Subcutaneous abdominal adipose tissue (tissue), 5 donors: ENCODE results near the gene GPR162.

Experiments
- H3K27ac ChIP-seq: one replicate; pipeline ENCODE4 v1.7.0; 2013; ENCODE audit warnings: low read depth, mild to moderate bottlenecking, inconsistent platforms, low read length, moderate library complexity
- H3K27me3 ChIP-seq, 5 donors: one replicate each; pipeline ENCODE4 v1.7.0; 2013; ENCODE audit warnings: low read length in 5 of 5, inconsistent platforms in 1 of 5; ENCODE audit not compliant: control insufficient read depth in 5 of 5, insufficient read depth in 4 of 5
- H3K36me3 ChIP-seq, 5 donors: one replicate each; pipeline ENCODE4 v1.7.0; 2013; ENCODE audit warnings: low read length in 5 of 5; ENCODE audit not compliant: control insufficient read depth in 5 of 5, insufficient read depth in 5 of 5
- H3K4me1 ChIP-seq, 5 donors: one replicate each; pipeline ENCODE4 v1.7.0; 2013; ENCODE audit warnings: low read length in 5 of 5, mild to moderate bottlenecking in 3 of 5, moderate library complexity in 1 of 5; ENCODE audit not compliant: control insufficient read depth in 5 of 5, insufficient read depth in 5 of 5
- H3K4me3 ChIP-seq, 5 donors: one replicate each; pipeline ENCODE4 v1.7.0; 2013; ENCODE audit warnings: low read length in 5 of 5, low read depth in 1 of 5
- H3K9ac ChIP-seq, 5 donors: one replicate each; pipeline ENCODE4 v1.7.0; 2013; ENCODE audit warnings: low read length in 5 of 5, mild to moderate bottlenecking in 4 of 5, moderate library complexity in 3 of 5
- H3K9me3 ChIP-seq, 5 donors: one replicate each; pipeline ENCODE4 v1.7.0; 2013; ENCODE audit warnings: low read length in 5 of 5; ENCODE audit not compliant: control insufficient read depth in 5 of 5
- donor health status: healthy.
- donor health status: healthy.
- donor health status: healthy.
- donor health status: healthy.
- donor health status: healthy.

Gene GPR162

DNA sequence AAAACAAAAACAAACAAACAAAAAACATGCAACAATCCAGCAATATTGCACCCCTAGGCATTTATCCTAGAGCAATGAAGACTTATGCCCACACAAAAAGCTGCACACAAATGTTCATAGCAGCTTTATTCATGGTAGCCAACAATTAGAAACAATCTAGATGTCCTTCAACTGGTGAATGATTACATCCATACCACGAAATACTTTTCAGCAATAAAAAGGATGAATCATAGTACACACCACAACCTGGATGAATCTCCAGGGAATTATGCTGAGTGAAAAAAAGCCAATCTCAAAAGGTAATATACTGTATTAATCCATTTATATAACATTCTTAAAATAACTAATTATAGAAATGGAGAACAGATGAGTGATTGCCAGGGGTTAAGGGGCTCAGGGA, 14.5 kb upstream of the GPR162 start:
- no peaks in the 10 kb centered on the region for H3K9me3 ChIP-seq
- no peak overlapping the region for H3K27ac ChIP-seq
- no peak overlapping the region for H3K9ac ChIP-seq
- H3K4me3 ChIP-seq: no peak overlapping the region
- H3K4me1 ChIP-seq: no peaks in the 10 kb centered on the region
- peaks cover 0 to 3% (median 0%) of the 10 kb centered on the region in 5 donors for H3K36me3 ChIP-seq
- no peaks in the 10 kb centered on the region for H3K27me3 ChIP-seq

DNA sequence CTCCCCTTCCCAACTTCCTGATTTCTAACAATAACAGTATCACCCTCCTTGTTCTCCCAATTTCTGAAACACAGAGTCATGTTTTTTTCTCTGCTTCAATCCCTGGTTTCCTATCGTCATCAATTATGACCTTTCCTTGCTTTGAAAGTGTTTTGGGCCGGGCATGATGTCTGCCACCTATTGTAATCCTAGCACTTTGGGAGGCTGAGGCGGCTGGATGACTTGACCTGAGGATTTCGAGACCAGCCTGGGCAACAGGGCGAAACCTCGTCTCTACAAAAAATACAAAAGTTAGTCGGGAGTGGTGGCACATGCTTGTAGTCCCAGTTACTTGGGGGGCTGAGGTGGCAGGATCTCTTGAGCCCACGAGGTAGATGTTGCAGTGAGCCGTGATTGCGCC, 12.6 kb upstream of the GPR162 start:
- Histone ChIP-seq H3K9me3 (no peaks in the 10 kb centered on the region), H3K4me3 (no peak overlapping the region), H3K36me3 (peaks cover 0 to 2% (median 0%) of the 10 kb centered on the region in 5 donors), H3K9ac (no peak overlapping the region), H3K4me1 (peaks cover 0 to 4% (median 0%) of the 10 kb centered on the region in 5 donors), H3K27me3 (no peaks in the 10 kb centered on the region), H3K27ac (no peak overlapping the region)

GRCh38 chr12:6810758-6811157, 10.9 kb upstream of the GPR162 start:
- H3K4me1 ChIP-seq: peaks cover 0 to 4% (median 0%) of the 10 kb centered on the region in 5 donors
- H3K27ac ChIP-seq: no peak overlapping the region
- H3K9me3 ChIP-seq: no peaks in the 10 kb centered on the region

DNA sequence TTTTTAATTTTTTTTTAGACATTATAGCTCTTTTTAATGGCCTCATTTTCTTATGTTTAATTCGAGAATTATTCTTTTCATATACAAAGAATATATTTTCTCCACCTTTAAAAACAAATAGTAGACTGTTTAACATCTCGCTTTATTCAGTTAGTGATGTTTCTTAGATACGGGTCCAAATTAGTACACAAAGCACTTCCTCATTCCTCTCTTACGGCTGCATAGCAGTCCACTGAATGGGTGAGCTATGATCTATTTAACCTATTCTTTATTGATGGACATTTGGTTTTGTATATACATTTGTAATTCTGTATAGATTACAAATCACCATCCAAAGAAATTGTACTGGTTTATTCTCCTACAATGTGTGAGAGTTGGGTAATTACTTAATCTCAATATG, 8.3 kb upstream of the GPR162 start:
- Histone ChIP-seq H3K4me1 (peaks cover 0 to 4% (median 0%) of the 10 kb centered on the region in 5 donors), H3K4me3 (no peak overlapping the region), H3K27me3 (peaks cover 0 to 4% (median 0%) of the 10 kb centered on the region in 5 donors), H3K9me3 (no peaks in the 10 kb centered on the region), H3K36me3 (peaks cover 0 to 32% (median 7%) of the 10 kb centered on the region in 5 donors), H3K27ac (no peak overlapping the region), H3K9ac (no peak overlapping the region)

More at GRCh38 chr12:6810758-6811157, 10.9 kb upstream of the GPR162 start:
- peaks cover 0 to 4% (median 0%) of the 10 kb centered on the region in 5 donors for H3K27me3 ChIP-seq
- peak overlapping the region in 1 of 5 donors; percentile 7 for H3K9ac ChIP-seq
- no peak overlapping the region for H3K4me3 ChIP-seq
- peaks cover 0 to 17% (median 0%) of the 10 kb centered on the region in 5 donors for H3K36me3 ChIP-seq

- Histone ChIP-seq H3K4me1 (peaks cover 0 to 11% (median 7%) of the 10 kb centered on the region in 5 donors), H3K36me3 (peaks cover 0 to 39% (median 7%) of the 10 kb centered on the region in 5 donors), H3K4me3 (no peak overlapping the region), H3K9me3 (no peaks in the 10 kb centered on the region), H3K27me3 (peaks cover 0 to 11% (median 5%) of the 10 kb centered on the region in 5 donors), H3K9ac (no peak overlapping the region), H3K27ac (no peak overlapping the region)
Observed at GRCh38 chr12:6816598-6816997, 5.0 kb upstream of the GPR162 start.

- Histone ChIP-seq H3K9ac (no peak overlapping the region), H3K27me3 (peaks cover 4 to 15% (median 9%) of the 10 kb centered on the region in 5 donors), H3K4me3 (no peak overlapping the region), H3K9me3 (no peaks in the 10 kb centered on the region), H3K27ac (no peak overlapping the region), H3K4me1 (peaks cover 0 to 15% (median 12%) of the 10 kb centered on the region in 5 donors), H3K36me3 (peaks cover 0 to 39% (median 7%) of the 10 kb centered on the region in 5 donors)
Observed at GRCh38 chr12:6817098-6817497, 4.5 kb upstream of the GPR162 start.

DNA sequence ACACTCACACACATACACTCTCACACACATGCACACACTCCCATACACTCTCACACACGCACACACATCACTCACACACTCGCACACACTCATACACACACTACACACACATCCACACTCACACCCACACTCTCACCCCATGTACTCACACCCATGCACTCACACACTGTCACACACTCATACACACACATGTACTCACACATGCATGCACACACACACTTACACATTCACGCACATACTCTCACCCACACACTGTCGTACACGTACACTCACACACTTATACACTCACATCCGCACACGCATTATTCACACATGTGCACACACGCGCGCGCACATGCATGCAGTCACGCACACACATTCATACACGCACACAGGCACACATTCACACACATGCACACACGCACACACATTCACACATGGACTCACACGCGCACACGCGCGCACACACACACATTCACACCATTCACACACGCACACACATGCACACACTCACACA, 3.9 kb upstream of the GPR162 start:
- no peak overlapping the region for H3K4me3 ChIP-seq
- peaks cover 7 to 19% (median 14%) of the 10 kb centered on the region in 5 donors for H3K27me3 ChIP-seq
- H3K36me3 ChIP-seq: peaks cover 0 to 39% (median 7%) of the 10 kb centered on the region in 5 donors
- H3K9me3 ChIP-seq: no peaks in the 10 kb centered on the region
- H3K9ac ChIP-seq: no peak overlapping the region
- peaks cover 0 to 17% (median 15%) of the 10 kb centered on the region in 5 donors for H3K4me1 ChIP-seq
- no peak overlapping the region for H3K27ac ChIP-seq

- Histone ChIP-seq H3K27me3 (peaks cover 11 to 24% (median 19%) of the 10 kb centered on the region in 5 donors), H3K4me1 (peaks cover 0 to 15% (median 15%) of the 10 kb centered on the region in 5 donors), H3K9ac (no peak overlapping the region), H3K4me3 (no peak overlapping the region), H3K9me3 (no peaks in the 10 kb centered on the region), H3K36me3 (peaks cover 0 to 39% (median 7%) of the 10 kb centered on the region in 5 donors), H3K27ac (no peak overlapping the region)
Observed at GRCh38 chr12:6818222-6818621, 3.4 kb upstream of the GPR162 start.

DNA sequence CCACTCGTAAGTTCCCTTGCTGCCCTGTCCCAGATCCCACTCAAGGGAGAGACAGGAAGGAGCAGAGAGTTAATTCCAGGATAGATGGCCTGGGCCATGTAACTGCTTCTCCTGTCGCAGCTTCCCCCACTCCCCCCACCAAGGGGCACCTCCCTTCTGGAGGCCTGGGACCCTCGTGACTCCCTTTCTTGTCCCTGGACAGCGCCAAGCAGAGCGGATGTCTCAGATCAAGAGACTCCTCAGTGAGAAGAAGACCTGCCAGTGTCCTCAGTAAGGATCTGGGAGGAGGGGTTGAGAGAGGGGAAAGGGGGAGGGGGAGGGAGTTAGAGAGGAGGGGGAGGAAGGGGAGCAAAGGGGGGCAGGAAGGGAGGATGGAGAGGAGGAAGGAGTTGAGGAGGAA, 3.0 kb upstream of the GPR162 start:
- no peak overlapping the region for H3K27ac ChIP-seq
- peaks cover 0 to 39% (median 7%) of the 10 kb centered on the region in 5 donors for H3K36me3 ChIP-seq
- H3K9ac ChIP-seq: no peak overlapping the region
- H3K4me1 ChIP-seq: peaks cover 0 to 15% (median 15%) of the 10 kb centered on the region in 5 donors
- H3K9me3 ChIP-seq: no peaks in the 10 kb centered on the region
- no peak overlapping the region for H3K4me3 ChIP-seq
- peaks cover 11 to 27% (median 23%) of the 10 kb centered on the region in 5 donors for H3K27me3 ChIP-seq

DNA sequence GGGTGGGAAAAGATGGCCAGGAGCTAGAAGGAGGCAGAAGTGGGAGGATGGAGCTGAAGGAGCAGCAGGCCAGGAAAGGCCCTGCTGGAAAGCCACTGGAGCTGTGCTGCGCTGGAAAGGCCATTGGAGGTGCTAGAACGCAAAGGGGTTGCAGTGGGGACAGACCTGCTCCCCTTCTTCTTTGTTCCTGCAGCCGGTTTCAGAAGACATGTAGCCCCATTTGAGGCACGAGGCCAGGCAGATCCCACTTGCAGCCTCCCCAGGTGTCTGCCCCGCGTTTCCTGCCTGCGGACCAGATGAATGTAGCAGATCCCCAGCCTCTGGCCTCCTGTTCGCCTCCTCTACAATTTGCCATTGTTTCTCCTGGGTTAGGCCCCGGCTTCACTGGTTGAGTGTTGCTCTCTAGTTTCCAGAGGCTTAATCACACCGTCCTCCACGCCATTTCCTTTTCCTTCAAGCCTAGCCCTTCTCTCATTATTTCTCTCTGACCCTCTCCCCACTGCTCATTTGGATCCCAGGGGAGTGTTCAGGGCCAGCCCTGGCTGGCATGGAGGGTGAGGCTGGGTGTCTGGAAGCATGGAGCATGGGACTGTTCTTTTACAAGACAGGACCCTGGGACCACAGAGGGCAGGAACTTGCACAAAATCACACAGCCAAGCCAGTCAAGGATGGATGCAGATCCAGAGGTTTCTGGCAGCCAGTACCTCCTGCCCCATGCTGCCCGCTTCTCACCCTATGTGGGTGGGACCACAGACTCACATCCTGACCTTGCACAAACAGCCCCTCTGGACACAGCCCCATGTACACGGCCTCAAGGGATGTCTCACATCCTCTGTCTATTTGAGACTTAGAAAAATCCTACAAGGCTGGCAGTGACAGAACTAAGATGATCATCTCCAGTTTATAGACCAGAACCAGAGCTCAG, 2.3 kb upstream of the GPR162 start:
- Histone ChIP-seq H3K36me3 (peaks cover 0 to 34% (median 7%) of the 10 kb centered on the region in 5 donors), H3K9me3 (no peaks in the 10 kb centered on the region), H3K4me3 (no peak overlapping the region), H3K27me3 (peaks cover 11 to 33% (median 23%) of the 10 kb centered on the region in 5 donors), H3K9ac (no peak overlapping the region), H3K4me1 (peaks cover 0 to 15% (median 15%) of the 10 kb centered on the region in 5 donors), H3K27ac (no peak overlapping the region)
